ENCODE measurements around the gene TPH2. TPM values are rescaled to one million over a fixed set of nuclear protein-coding genes. Genes with fewer than 3 reads are reported as not detected.

The TPH2 gene
- total RNA-seq, 1 experiment from 2014 or later = 0.66 TPM

- Mint-ChIP-seq H3K4me1 (peaks cover 73 to 81% of the 10 kb centered on the region in 2 experiments), H3K9me3 (no peaks in the 10 kb centered on the region), H3K27ac (peak overlapping the region in 2 of 3 experiments; percentile 4 to 98; a peak in 4 of 7 replicates), H3K27me3 (ENCODE audit: low read depth) (no peaks in the 10 kb centered on the region), H3K4me3 (no peak overlapping the region), H3K36me3 (ENCODE audit: insufficient read depth in 1 of 3, low read depth in 3 of 3) (no peaks in the 10 kb centered on the region)
- DNase-seq = no peak
- Histone ChIP-seq H3K79me2 (ENCODE audit: insufficient read depth, low read length) (no peaks in the 10 kb centered on the region), H3K9me3 (ENCODE audit: control insufficient read depth, low read depth, low read length) (no peaks in the 10 kb centered on the region), H2AK5ac (ENCODE audit: insufficient read length, low read length) (no peak overlapping the region), H3K9ac (ENCODE audit: extremely low read depth, insufficient read length, low read length) (no peak overlapping the region), H2AFZ (ENCODE audit: low read length) (no peak overlapping the region), H3K23ac (ENCODE audit: insufficient read length, low read depth, low read length) (no peak overlapping the region), H3K18ac (ENCODE audit: insufficient read length, low read depth, low read length) (peak overlapping the region; percentile 33), H2BK20ac (ENCODE audit: low read depth, low read length, poor library complexity, severe bottlenecking) (no peak overlapping the region), H3K4me1 (ENCODE audit: insufficient read depth, low read length) (peaks cover 23% of the 10 kb centered on the region), H4K91ac (ENCODE audit: insufficient read length, low read depth, low read length) (peak overlapping the region; percentile 20), H3K27me3 (ENCODE audit: insufficient read depth, low read length) (no peaks in the 10 kb centered on the region), H4K20me1 (ENCODE audit: control insufficient read depth, insufficient read depth, insufficient read length) (no peaks in the 10 kb centered on the region), H3K79me1 (ENCODE audit: insufficient read depth, low read depth, low read length, poor library complexity, severe bottlenecking) (no peaks in the 10 kb centered on the region), H2BK120ac (ENCODE audit: low read depth, low read length, poor library complexity, severe bottlenecking) (no peak overlapping the region), H3T11ph (ENCODE audit: low read length) (no peak overlapping the region), H3K4me2 (ENCODE audit: insufficient read depth, insufficient read length, low read length) (no peak overlapping the region), H2BK5ac (ENCODE audit: insufficient read length, low read length) (no peak overlapping the region), H3K23me2 (ENCODE audit: insufficient read length, low read depth, low read length, poor library complexity, severe bottlenecking) (no peaks in the 10 kb centered on the region), H3K14ac (ENCODE audit: insufficient read depth, low read length) (no peak overlapping the region), H4K5ac (ENCODE audit: insufficient read length, low read depth, low read length) (no peak overlapping the region), H4K8ac (replicated peaks; ENCODE audit: insufficient read length, low read depth, low read length) (no peak overlapping the region), H2BK12ac (ENCODE audit: insufficient read length, low read depth, low read length) (peak overlapping the region; percentile 17), H3K4ac (ENCODE audit: low read depth, low read length) (peak overlapping the region; percentile 74; the same call in 1 of the 2 replicates), H2BK15ac (ENCODE audit: low read depth, low read length) (no peak overlapping the region), H3K27ac (ENCODE audit: insufficient read length, low read depth, low read length) (no peak overlapping the region), H3K56ac (ENCODE audit: insufficient read length, low read depth, low read length) (no peak overlapping the region)
- no peak for TF ChIP-seq CTCF (conservative IDR thresholded peaks at IDR 0.05)
- WGBS (ENCODE audit: extremely low coverage, insufficient read length, low lambda C conversion rate) = no CpG with 5 or more reads among the region's 4 CpGs
Observed at GRCh38 chr12:71950819-71951218, 12.2 kb downstream of the TPH2 start.

Data from H9 (cell line).